ENCODE results near the gene MYMK.

GRCh38 chr9:133542002-133542401, 17.2 kb upstream of the MYMK start:
- TF ChIP-seq POLR2AphosphoS5 (IDR thresholded peaks at IDR 0.05) (no peak), POLR2A (IDR thresholded peaks at IDR 0.05) (no peak), EP300 (IDR thresholded peaks at IDR 0.05) (no peak)
- TF ChIP-seq, protein P1, sequence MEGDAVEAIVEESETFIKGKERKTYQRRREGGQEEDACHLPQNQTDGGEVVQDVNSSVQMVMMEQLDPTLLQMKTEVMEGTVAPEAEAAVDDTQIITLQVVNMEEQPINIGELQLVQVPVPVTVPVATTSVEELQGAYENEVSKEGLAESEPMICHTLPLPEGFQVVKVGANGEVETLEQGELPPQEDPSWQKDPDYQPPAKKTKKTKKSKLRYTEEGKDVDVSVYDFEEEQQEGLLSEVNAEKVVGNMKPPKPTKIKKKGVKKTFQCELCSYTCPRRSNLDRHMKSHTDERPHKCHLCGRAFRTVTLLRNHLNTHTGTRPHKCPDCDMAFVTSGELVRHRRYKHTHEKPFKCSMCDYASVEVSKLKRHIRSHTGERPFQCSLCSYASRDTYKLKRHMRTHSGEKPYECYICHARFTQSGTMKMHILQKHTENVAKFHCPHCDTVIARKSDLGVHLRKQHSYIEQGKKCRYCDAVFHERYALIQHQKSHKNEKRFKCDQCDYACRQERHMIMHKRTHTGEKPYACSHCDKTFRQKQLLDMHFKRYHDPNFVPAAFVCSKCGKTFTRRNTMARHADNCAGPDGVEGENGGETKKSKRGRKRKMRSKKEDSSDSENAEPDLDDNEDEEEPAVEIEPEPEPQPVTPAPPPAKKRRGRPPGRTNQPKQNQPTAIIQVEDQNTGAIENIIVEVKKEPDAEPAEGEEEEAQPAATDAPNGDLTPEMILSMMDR (IDR thresholded peaks at IDR 0.05), result no peak
